ENCODE data around the gene AIFM2.
"Not testable (repeated sequence)": the region's sequence is repeated elsewhere in the genome, so short reads cannot be mapped to it uniquely, and the experiment has no call there.

AIFM2 gene

GRCh38 chr10:70121281-70121949 is 11.2 kb downstream of the AIFM2 start:
- no peak for DNase-seq

- DNase-seq: no peak
Measured at GRCh38 chr10:70120417-70120816, 12.2 kb downstream of the AIFM2 start.

- no peak for DNase-seq
Measured at GRCh38 chr10:70119623-70120022, 13.0 kb downstream of the AIFM2 start.

GRCh38 chr10:70119197-70119596 is 13.4 kb downstream of the AIFM2 start:
- no peak for DNase-seq

- no peak for DNase-seq
Measured at GRCh38 chr10:70118196-70118595, 14.4 kb downstream of the AIFM2 start.

GRCh38 chr10:70117646-70118045 is 15.0 kb downstream of the AIFM2 start:
- no peak for DNase-seq

GRCh38 chr10:70115948-70116682 is 16.5 kb downstream of the AIFM2 start:
- DNase-seq: peak; percentile 51

GRCh38 chr10:70114902-70115301 is 17.7 kb downstream of the AIFM2 start:
- DNase-seq: no peak

- no peak for DNase-seq
Measured at GRCh38 chr10:70112071-70112470, 20.6 kb downstream of the AIFM2 start.

- DNase-seq: no peak
Measured at GRCh38 chr10:70111496-70111895, 21.1 kb downstream of the AIFM2 start.

- no peak for DNase-seq
Measured at GRCh38 chr10:70109064-70109729, 23.4 kb downstream of the AIFM2 start.

- DNase-seq: no peak
Measured at GRCh38 chr10:70106958-70107791, 25.4 kb downstream of the AIFM2 start.

- no peak for DNase-seq
Measured at GRCh38 chr10:70101668-70102067, 31.0 kb downstream of the AIFM2 start.

- not testable (repeated sequence) for DNase-seq
Measured at GRCh38 chr10:70101068-70101562, 31.5 kb downstream of the AIFM2 start.

- DNase-seq: no peak
Measured at GRCh38 chr10:70098271-70098670, 34.4 kb downstream of the AIFM2 start.

GRCh38 chr10:70097459-70097858 is 35.2 kb downstream of the AIFM2 start:
- DNase-seq: no peak

- DNase-seq: no peak
Measured at GRCh38 chr10:70096705-70097420, 35.8 kb downstream of the AIFM2 start.

GRCh38 chr10:70096016-70096704 is 36.5 kb downstream of the AIFM2 start:
- DNase-seq: no peak

GRCh38 chr10:70094250-70094649 is 38.4 kb downstream of the AIFM2 start:
- DNase-seq: no peak

- DNase-seq: no peak
Measured at GRCh38 chr10:70093335-70093944, 39.2 kb downstream of the AIFM2 start.

GRCh38 chr10:70092389-70092718 is 40.3 kb downstream of the AIFM2 start:
- DNase-seq: no peak

All from activated naive CD4-positive, alpha-beta T cell treated with anti-CD3 and anti-CD28 coated beads, Interleukin-2, amount 50 U/mL, for 16 hours (primary cell).